ENCODE results near the gene ANKRD33B.

The ANKRD33B gene

DNA sequence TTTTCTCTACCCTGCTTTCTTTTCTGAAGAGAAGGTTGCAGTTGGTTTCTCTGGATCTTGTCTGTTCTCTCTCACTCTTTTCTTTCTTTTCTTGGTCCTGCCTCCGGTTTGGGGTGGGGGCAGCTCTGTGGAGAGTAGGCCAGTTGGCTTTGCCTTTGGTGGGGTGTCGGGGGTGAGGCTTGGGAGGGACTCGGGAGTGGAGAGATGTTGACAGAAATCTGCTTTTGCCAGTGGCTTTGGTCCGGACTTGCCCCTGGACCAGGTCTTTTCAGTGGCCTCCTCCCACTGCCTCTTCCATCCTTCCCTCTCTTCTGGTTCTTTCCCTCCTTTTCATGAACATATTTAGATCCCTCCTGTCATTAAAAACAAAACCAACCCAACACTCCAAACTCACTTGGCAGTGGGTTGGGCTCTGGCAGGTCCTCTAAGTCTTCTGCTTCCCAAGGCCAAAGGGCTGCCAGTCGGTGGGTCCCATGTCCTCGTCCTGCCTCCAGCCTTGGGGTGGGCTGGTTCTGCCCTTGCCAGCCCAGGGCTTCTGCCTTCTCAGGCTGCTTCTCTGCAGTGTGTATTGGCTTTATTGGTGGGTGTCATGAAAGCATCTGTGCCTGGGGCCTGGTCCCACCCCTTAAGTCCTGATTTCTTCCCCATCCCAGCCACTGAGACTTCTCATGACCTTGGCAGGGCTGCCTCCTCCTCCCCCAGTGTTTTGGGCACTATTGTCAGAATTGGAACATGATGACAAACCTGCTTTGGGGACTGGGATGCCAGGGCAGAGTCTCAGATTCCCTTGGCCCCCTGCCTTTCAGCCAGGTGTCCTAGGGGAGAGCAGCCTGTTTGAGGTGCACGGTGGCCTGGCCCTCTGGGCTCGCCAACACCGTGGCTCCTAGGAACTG, 16.9 kb downstream of the ANKRD33B start:
- DNase-seq = no peak

DNA sequence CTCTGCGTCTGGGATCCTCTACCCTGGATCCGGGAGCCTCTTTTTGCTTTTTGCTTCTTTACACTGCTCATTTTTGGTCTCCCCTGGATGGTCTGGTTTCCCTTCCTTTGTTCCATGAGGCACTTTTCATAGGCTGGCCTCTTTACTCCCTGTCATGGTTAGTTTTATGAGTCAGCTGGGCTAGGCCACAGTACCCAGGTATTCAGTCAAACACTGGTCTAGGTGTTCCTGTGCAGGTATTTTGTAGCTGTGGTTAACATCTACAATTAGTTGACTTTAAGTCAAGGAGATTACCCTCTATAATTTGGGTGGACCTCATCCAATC, 17.5 kb downstream of the ANKRD33B start:
- DNase-seq = no peak

DNA sequence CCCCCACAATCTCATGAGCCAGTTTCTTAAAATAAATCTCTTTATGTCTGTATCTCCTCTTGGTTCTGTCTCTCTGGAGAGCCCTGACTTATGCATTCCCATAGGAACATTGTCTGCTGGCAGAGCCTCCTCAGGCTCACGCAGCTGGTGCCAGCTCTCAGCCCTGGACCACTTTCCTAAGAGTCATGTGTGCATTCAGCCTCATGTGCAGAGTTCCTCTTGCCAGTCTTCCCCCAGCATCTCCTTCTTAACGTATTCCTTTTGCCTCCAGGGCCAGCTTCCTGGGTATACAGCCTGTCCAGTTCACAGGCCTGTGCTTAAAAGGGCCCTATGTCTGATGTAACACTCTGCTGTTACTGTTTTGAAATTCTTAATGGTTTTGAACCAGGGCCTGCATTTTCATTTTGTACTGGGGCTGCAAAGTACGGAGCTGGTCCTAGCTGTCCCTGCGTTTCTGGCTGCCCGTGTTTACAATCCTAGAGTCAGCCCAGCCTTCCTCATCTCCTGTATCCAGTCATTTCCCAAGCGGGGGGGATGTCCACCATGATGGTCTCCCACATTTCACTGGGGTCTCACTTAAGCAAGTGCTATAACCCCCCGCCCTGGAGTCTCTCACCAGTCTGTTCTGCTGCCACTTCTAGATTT, 18.1 kb downstream of the ANKRD33B start:
- no peak for DNase-seq

DNA sequence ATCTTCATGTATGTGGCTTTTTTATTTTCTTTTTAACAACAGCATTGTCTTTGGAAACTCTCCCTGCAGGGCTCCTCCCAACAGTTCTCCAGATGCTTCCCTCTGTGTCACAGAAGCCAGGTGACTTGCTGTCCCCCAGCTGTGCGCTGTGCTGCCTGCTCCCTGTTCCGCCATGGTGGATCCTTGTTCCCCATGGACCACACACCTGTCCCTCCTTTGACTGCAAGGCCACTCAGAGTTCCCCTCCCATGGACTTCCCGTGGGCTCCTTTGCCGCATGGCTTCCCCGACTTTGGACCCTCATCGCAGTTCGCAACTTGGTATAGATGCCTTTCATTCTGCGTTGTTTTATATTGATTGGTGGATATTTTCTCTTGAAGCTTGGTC, 18.6 kb downstream of the ANKRD33B start:
- no peak for DNase-seq

DNA sequence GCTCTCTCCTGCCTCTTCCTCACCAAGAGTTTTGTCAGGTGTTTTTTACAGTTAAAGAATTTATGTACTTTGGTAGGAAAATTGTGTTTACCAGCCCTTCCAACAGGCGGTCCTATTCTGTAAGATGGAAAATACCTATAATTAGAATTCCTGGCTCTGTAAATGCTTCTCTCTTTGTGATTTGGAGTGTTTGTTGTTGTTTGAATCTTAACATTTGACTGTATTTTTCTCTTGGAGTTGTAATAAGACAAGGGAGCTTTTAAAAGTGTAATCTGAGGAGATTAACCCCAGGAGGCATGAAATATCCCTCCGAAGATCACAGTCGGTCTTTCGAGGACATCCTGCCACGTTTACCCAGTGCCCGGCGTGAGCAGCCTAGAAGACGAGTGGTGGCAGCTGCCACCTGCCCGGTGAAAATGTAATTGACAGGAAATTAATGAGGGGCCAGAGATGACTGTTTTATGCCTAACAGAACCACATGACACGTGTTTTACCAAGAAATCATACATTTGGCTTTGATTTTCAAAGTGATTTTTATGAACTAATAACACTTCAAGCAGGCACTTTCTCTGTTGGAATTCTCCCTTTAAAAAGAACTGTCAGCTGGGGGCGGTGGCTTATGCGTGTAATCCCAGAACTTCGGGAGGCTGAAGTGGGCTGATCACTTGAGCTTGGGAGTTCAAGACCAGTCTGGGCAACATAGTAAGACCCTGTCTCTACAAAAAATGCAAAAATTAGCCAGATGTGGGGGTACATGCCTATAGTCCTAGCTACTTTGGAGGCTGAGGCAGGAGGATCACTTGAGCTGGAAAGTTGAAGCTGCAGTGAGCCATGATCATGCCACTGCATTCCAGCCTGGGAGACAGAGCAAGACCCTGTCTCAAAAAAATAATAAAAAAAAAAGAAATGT, 20.0 kb downstream of the ANKRD33B start:
- DNase-seq = no peak

DNA sequence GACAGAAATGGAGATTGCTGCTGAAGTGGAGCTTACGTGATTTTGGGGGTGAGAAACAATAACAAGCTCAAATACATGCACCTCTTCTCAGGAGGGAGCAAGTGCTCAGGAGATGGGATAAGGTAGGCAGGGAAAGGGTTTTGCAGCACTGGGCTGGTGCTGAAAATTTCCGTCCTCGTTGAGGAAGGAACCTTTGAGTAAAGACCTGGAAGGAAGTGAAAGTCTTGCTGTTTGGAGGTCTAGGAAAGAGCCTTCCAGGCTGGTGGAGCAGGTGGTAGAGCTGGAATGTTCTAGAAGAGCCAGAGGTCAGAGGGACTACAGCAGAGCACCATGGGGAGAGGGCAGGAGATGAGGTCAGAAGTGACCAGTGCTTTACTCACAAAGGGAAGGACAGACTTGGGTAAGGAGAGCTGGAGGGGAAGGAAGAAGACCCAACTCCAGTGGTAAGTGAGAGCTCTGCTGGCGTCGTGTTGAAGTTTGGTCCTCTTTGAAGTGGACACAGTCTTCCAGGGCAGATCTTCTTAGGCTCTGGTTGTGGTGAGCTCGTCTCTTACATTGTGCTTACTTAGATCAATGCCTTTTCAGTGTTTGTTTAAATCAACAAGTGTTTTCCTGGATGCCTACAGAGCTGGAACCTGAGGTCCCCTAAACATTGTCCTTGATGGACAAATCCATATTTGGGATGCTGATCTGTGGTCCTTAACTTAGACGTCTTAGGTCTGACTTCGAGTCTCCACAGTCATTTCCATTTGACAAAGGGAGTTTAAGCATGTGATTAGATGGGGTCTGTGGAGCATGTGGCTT, 21.0 kb downstream of the ANKRD33B start:
- no peak for DNase-seq

DNA sequence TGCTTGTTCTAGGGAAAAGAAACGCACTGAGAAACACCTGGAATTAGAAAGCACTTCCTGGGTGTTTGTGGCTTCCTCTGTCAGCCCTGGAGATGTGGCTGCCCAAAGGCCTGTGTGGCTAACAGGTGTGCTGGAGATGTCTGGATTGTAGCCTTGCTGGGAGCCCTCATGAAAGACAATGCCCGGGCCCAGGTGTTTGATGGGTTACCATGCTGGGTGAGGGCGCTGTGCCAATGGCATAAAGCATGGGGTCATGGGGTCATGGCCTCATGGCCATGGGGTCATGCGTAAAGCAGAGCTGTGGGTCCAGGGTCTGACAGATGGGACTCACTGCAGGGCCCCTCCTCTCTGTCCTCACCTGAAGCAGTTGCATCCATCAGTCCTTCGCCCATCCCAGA, 21.6 kb downstream of the ANKRD33B start:
- no peak for DNase-seq

DNA sequence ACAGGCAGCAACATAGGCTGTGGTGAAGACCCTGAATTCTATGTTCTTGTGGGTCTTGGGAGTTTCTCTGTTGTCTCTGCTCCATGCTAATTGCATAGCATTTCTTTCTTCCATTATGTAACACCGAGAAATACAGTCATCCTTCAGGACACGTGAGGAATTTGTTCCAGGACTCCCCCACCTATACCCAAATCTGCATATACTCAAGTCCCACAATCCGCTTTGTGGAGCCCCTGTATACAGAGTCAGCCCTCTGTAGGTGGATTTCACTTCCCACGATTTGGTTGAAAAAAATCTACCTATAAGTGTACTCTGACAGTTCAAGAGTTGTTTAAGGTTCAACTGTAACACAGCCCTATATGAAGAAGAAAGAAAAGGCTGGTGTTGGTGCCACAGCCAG, 22.1 kb downstream of the ANKRD33B start:
- DNase-seq = no peak

DNA sequence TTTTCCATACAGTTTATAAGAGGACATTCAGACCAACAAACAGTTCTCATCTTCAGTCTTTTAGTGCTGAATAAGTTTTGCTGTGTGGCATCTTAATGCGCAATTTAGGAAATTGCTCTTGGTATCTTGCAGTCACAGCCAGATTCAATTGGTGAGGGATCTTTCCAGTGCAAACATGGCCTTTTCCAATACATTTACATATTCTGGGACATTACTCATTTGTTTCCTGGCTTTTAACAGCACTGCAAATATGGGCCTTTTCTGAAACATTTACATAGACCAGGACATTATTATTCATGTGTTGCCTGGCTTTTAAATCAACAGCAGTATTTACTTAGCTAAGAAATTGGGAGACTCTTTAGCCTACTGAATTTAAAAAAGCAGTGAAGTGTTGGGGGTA, 22.7 kb downstream of the ANKRD33B start:
- DNase-seq = no peak

DNA sequence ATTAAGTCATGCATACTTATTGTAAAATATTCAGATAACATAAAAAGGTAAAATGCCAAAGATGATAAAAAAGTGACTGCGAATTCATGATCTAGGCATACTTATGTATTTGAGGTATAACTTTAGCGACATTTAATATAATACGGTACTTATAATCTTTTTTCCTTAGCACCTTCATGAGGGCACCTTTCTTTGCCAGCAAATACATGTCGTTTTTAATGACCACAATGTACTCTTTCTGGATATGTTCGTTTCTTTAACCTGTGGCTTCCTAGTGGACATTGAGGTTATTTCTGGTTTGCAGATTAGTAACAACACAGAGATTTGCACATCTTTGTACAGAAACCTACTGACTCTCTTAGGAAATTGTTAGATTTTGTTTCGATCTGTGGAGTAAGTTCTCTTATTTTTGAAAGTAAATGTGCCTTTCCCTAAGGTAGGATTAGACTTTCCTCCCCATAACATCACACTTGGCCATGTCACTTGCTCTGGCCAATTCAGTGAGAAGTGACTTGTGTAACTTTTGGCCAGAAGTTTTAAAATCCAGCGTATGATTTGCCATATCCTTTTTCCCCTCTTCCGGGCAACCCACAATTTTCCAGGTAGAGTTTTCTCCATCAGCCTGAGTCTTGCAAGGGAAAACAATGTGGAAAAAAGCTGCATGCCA, 24.4 kb downstream of the ANKRD33B start:
- no peak for DNase-seq

DNA sequence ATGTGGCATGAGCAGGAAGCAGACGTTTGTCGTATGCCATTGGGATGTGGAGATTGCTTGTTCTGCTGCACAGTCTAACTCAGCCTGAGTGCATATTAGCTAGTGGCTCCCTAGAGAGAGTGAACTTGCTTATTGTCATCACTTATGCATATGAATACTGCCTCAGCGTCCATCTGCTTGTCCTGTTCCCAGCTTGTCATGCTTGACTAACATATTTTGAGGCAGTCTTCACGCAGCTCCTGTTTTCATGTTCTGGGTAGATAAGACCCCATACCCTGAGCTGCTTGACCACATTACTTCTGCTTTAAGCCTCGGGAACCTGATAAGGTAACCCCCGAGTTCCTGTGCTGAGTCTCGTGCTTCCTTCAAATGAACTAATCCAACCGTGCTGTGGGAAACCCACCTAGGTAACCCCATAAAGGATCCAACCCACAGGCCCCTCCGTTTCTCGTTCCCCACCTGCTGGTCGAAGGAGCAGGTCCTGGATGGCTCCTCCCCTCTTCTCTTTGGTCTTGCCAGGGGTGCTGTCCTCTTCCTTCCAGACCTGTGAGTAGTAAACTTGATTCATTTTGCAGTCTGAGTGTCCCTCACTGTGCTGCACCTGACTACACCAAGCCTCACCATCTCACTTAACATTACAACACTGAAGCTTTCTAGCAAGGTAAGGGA, 25.0 kb downstream of the ANKRD33B start:
- DNase-seq = no peak

DNA sequence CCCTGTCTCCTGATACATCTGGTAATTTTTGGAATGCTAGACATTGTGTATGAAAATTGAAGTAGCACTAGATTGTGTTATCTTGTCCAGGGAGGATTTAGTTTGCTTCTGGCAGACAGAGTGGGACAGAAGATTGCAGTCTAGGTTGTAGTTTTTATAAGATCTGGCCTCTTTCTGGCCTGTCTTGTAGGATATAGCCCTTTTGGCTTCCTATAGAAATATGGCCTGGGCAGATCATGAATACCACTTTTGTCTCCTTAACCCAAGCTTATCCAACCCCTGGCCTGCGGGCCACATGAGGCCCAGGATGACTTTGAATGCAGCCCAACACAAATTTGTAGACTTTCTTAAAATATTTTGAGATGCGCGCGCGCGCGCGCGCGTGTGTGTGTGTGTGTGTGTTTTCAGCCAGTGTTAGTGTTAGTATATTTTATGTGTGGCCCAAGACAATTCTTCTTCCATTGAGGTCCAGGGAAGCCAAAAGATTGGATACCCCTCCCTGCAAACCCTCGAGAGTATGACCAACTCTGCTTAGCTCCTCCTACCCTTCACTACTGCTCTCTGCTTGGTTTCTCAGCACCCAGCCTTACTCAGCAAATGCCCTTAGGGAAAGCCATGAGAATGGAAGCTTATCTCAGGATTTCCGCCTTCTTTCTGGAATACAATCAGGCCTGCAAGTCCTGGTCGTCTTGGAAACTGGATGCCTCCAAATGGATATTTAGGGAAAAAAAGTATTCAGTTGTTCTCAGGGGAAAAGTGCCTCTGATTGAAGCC, 26.5 kb downstream of the ANKRD33B start:
- DNase-seq = no peak

DNA sequence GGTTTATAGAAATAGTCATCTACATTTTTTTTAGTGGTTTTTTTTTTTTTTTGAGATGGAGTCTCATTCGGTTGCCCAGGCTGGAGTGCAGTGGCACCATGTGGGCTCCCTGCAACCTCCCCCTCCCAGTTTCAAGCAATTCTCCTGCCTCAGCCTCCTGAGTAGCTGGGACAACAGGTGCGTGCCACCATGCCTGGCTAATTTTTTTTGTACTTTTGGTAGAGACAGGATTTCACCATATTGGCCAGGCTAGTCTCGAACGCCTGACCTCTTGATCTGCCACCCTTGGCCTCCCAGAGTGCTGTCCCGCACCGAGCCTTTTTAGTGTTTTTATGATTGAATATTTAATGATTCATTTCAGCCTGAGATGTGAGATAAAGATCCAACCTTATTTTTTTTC, 27.3 kb downstream of the ANKRD33B start:
- no peak for DNase-seq

DNA sequence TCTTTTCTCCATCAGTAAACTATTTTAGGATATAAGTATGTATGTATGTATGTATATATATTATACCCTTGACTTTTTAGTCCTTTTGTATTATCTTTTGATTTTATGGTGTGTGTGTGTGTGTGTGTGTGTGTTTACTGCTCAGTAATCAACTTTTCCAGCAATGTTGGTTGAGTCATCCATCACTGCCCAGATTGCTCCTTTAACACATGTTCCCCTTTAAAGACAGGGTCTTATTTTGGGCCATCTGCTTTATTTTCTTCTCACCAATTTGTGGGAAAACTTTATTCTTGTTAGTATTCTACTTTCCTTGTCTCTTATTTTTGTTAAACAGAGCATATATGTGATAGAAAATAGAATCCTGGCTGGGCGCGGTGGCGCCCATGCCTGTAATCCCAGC, 28.1 kb downstream of the ANKRD33B start:
- DNase-seq = no peak

DNA sequence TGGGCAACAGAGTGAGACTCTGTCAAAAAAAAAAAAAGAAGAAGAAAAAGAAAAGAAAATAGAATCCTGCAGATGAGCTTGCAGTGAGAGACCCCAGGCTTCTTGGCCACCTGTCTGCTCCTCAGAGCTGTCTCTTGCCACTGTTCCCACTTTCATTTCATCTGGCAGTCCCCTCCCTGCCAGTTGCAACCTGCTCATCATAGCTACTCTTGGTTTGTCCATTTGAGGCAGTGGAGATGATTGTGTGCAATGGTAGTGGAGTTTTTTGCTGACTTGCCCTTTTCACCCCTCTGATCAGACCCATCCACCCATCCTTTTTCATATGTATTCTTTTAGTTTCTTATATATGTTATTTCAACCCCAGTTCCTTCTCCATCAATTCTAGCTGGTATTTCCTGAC, 28.7 kb downstream of the ANKRD33B start:
- no peak for DNase-seq

DNA sequence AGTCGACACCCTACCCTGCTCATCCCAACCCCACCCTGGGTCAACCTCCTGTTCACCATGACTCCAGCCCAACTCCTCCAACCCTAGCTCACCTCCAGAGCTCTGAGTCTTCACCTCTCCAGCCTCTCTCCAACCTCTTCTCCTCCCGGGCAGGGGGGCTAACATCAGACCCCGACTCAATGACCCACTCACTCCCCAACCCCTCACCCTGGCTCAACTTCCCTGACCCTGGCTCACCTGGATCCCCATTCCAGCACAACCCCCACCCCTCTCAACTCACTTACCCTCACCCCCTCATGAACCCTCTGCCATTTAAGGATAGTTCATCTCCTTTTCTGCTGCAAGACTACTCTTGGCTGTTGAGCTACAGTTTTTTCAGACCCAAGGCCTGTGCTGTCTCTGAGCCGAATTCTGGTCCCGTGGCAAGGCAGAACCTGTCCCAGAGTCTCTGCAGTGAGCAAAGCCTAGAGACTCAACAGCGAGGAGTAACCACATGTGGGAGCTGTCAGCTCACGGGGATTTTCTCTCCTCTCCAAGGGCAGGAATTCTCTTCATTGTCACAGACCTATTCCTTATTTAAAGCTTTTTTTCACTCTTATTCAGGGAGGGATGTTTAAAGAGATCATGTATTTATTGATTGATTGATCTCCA, 29.8 kb downstream of the ANKRD33B start:
- DNase-seq = no peak

DNA sequence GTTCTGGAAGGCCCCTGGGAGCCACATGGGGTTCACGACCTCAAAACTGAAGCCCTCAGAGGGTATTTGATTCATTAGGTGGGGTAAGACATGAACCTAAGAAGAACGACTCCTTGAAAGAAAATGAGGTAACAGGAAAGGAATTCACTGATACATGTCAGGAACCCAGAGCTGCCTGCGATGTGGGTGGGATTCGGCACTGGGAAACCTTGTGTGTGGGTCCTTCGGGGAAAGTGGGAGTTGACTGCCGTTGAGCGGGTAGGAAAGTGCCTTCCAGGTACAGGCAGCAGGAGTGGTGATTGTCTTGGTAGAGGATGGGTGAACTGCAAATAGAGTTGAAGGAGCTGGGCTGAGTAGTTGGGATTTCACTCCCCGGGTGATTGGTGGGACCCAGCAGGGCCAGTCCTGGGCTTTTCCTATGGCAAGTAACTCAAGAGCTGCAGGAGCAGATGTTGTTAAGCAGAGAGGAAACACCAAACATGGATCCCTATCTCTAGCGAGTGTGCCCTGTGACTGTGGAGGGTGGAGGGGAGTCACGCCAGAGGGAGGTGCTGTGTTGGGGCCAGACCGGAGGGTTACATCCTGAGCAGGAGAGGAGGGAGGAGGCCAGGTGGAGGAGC, 30.8 kb downstream of the ANKRD33B start:
- no peak for DNase-seq

DNA sequence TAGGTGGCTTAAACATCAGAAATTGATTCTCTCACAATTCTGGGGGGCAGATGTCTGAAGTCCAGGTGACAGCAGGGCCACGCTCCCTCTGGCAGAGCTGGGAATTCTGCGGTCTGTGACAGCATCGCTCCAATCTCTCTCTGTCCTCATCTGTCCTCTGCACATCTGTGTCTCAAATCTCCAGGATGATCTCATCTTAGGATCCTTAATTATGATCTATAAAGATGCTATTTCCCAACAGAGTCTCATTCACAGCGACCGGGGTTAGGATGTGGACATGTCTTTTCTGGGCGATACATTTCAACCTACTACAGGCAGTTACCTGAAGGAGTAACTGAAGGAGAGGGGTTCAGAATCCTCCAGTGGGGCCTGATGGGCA, 31.4 kb downstream of the ANKRD33B start:
- no peak for DNase-seq

DNA sequence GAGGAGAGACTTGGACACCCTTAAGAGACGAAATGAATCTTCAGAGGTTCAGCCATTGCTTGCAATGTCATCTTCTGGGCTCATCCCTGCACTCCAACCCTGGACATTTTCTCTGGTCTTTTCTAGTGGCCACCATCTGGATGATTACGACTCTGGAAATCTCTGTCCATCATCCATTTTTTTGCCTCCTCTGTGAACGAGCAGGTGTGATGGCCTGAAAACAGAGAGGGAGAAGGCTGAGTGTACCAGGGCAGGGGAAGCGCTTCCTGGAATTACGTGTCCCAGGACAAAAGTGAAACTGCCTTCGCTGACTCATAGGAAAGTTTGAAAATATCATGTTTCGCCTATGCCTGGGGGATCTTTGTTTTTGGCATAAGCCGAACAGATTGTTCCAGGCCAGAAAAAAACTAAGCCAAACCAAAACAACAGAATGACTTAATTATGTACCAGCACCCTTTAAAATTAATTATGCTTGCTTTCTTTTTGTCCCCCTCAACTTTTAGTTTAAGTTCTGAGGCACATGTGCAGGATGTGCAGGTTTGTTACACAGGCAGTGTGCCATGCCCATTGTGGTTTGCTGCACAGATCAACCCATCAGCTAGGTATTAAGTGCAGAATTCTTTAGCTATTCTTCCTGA, 31.9 kb downstream of the ANKRD33B start:
- no peak for DNase-seq
